ENCODE data around the gene ERBB2. TPM values are rescaled to one million over a fixed set of nuclear protein-coding genes. Genes with fewer than 3 reads are reported as not detected.

Gene ERBB2
- total and polyA plus RNA-seq, 2 of the 13 experiments (the other 11 are each of a cell fraction or from before 2014, with no cell fraction given): 57.7 to 64.1 TPM

DNA sequence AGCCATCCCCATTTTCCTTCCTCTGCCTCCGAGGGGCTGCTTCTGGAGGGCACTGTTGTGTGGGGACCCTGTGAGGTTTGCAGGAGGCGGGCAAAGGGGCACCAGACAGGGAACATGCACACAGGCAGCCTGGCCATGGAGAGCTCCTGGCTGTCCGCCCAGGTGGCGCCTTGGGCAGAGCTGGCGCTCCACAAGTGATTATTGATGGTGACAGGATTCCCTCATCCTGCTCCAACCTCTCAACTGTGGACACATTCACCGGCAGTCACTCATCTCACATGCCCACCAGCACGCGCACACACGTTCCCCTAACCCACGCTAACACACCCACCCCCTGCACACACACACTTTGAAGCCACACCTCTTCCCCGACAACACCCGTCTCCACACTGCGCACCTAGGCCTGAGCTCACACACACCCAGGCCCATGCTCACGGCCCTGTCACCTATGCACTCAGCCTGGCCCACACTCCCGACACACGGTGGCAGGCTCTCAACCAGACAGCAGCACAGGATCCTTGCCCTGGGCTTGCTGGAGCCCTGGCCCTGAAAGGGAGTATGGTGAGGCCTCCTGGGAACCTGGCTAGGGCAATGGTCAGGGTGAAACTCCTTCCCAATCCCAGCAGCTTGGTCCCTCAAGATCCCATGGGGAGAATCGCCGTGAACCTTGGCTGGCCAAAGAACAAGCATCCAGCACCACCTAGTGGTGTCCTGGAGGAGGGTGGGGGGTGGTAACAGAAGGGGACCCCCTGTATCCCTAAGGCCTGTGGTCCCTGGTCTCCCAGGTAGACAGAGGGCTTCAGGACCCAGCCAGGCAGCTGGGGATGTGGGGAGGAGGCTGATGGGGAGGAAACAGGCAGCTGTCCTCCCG, 28.0 kb upstream of the ERBB2 start (continued):
- TF ChIP-seq, protein P1, sequence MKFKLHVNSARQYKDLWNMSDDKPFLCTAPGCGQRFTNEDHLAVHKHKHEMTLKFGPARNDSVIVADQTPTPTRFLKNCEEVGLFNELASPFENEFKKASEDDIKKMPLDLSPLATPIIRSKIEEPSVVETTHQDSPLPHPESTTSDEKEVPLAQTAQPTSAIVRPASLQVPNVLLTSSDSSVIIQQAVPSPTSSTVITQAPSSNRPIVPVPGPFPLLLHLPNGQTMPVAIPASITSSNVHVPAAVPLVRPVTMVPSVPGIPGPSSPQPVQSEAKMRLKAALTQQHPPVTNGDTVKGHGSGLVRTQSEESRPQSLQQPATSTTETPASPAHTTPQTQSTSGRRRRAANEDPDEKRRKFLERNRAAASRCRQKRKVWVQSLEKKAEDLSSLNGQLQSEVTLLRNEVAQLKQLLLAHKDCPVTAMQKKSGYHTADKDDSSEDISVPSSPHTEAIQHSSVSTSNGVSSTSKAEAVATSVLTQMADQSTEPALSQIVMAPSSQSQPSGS (CRISPR knock-in tag; IDR thresholded peaks at IDR 0.05): peak; percentile 37; the same call in 1 of the 2 replicates
- TF ChIP-seq STAG1 (CRISPR knock-in tag; IDR thresholded peaks at IDR 0.05) (peak; percentile 82), ZNF33B (CRISPR knock-in tag; IDR thresholded peaks at IDR 0.05) (peak; percentile 86; the same call in 1 of the 2 replicates), ZNF747 (CRISPR knock-in tag; IDR thresholded peaks at IDR 0.05; ENCODE audit: borderline replicate concordance) (peak; percentile 40; the same call in 1 of the 2 replicates), JARID2 (CRISPR knock-in tag; IDR thresholded peaks at IDR 0.05; ENCODE audit: insufficient replicate concordance) (no peak), KLF9 (CRISPR knock-in tag; IDR thresholded peaks at IDR 0.05; ENCODE audit: low read depth) (no peak), MAF1 (CRISPR knock-in tag; IDR thresholded peaks at IDR 0.05; ENCODE audit: borderline replicate concordance) (no peak), TGIF2 (CRISPR knock-in tag; IDR thresholded peaks at IDR 0.05) (peak; percentile 81; the same call in 1 of the 2 replicates), ZNF709 (CRISPR knock-in tag; IDR thresholded peaks at IDR 0.05) (0 out of 2 replicates have a peak, but pooled peaks have one; percentile 48), ZNF510 (CRISPR knock-in tag; IDR thresholded peaks at IDR 0.05; ENCODE audit: low read depth) (no peak), THAP11 (CRISPR knock-in tag; IDR thresholded peaks at IDR 0.05) (no peak), PAF1 (CRISPR knock-in tag; IDR thresholded peaks at IDR 0.05) (no peak), ZNF335 (CRISPR knock-in tag; IDR thresholded peaks at IDR 0.05) (0 out of 2 replicates have a peak, but pooled peaks have one; percentile 45), MTF2 (CRISPR knock-in tag; IDR thresholded peaks at IDR 0.05; ENCODE audit: borderline replicate concordance) (peak; percentile 93), BRCA1 (CRISPR knock-in tag; IDR thresholded peaks at IDR 0.05) (no peak)
- TF ChIP-seq, protein P2, sequence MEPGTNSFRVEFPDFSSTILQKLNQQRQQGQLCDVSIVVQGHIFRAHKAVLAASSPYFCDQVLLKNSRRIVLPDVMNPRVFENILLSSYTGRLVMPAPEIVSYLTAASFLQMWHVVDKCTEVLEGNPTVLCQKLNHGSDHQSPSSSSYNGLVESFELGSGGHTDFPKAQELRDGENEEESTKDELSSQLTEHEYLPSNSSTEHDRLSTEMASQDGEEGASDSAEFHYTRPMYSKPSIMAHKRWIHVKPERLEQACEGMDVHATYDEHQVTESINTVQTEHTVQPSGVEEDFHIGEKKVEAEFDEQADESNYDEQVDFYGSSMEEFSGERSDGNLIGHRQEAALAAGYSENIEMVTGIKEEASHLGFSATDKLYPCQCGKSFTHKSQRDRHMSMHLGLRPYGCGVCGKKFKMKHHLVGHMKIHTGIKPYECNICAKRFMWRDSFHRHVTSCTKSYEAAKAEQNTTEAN (CRISPR knock-in tag; conservative IDR thresholded peaks at IDR 0.05): no peak
- TF ChIP-seq, protein P3, sequence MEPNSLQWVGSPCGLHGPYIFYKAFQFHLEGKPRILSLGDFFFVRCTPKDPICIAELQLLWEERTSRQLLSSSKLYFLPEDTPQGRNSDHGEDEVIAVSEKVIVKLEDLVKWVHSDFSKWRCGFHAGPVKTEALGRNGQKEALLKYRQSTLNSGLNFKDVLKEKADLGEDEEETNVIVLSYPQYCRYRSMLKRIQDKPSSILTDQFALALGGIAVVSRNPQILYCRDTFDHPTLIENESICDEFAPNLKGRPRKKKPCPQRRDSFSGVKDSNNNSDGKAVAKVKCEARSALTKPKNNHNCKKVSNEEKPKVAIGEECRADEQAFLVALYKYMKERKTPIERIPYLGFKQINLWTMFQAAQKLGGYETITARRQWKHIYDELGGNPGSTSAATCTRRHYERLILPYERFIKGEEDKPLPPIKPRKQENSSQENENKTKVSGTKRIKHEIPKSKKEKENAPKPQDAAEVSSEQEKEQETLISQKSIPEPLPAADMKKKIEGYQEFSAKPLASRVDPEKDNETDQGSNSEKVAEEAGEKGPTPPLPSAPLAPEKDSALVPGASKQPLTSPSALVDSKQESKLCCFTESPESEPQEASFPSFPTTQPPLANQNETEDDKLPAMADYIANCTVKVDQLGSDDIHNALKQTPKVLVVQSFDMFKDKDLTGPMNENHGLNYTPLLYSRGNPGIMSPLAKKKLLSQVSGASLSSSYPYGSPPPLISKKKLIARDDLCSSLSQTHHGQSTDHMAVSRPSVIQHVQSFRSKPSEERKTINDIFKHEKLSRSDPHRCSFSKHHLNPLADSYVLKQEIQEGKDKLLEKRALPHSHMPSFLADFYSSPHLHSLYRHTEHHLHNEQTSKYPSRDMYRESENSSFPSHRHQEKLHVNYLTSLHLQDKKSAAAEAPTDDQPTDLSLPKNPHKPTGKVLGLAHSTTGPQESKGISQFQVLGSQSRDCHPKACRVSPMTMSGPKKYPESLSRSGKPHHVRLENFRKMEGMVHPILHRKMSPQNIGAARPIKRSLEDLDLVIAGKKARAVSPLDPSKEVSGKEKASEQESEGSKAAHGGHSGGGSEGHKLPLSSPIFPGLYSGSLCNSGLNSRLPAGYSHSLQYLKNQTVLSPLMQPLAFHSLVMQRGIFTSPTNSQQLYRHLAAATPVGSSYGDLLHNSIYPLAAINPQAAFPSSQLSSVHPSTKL (CRISPR knock-in tag; IDR thresholded peaks at IDR 0.05): no peak
- TF ChIP-seq, protein P4, sequence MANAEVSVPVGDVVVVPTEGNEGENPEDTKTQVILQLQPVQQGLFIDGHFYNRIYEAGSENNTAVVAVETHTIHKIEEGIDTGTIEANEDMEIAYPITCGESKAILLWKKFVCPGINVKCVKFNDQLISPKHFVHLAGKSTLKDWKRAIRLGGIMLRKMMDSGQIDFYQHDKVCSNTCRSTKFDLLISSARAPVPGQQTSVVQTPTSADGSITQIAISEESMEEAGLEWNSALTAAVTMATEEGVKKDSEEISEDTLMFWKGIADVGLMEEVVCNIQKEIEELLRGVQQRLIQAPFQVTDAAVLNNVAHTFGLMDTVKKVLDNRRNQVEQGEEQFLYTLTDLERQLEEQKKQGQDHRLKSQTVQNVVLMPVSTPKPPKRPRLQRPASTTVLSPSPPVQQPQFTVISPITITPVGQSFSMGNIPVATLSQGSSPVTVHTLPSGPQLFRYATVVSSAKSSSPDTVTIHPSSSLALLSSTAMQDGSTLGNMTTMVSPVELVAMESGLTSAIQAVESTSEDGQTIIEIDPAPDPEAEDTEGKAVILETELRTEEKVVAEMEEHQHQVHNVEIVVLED (CRISPR knock-in tag; IDR thresholded peaks at IDR 0.05; ENCODE audit: borderline replicate concordance): 0 out of 2 replicates have a peak, but pooled peaks have one; percentile 41
